Testis (tissue), 2 donors: ENCODE measurements around the gene PPP1R27.

ENCODE experiments used
- CTCF ChIP-seq, 3 experiments: fragments of 450-650 bp in 2 of 3; fragments of 200-600 bp in 1 of 3; sonication (generic) in 1 of 3; IDR thresholded peaks; one replicate each; pipeline ENCODE4 v1.5.1; 2016 to 2019; ENCODE audit warnings: antibody characterized with exemption in 3 of 3, mild to moderate bottlenecking in 2 of 3, moderate library complexity in 1 of 3
- POLR2A ChIP-seq: fragments of 450-650 bp; IDR thresholded peaks from one replicate; pipeline ENCODE4 v1.6.1; 2017; ENCODE audit warnings: antibody characterized with exemption, mild to moderate bottlenecking, moderate library complexity

DNA sequence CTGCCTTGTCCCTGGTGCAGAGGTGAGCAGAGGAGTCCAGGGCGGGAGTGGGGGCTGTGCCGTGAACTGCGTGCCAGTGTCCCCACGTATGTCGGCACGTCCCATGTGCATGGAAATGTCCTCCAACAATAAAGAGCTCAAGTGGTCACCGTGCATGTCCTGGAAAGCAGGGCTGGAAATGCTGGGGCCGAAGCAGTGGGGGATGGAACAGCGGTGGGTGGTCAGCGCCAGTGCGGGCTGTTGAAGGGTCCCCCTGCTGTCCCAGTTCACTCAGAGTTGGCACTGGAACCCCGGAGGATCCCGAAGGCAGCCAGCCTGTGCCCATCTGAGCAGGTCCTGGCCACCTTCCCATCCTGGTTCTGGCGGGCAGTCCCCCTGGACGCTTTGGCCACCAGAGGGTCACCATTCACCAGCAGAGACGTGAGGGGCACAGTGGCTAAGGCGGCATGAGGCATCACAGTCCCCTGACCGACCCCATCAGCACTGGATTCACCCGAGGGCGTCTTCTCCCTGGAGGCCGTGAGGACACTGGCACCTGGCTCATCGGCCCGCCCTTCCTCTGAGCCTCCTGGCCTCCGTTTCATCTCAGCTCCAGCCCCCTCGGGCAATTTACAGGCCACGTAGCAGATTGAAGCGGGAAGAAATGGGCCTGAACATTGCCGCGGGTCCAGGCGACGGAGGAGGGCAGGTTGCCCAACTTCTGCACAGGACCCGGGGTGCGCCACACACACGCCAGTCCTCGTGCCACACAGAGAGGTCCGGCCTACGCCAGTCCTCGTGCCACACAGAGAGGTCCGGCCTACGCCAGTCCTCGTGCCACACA lies 20.8 kb downstream of the PPP1R27 start:
- no peak for TF ChIP-seq CTCF (IDR thresholded peaks at IDR 0.05)
- TF ChIP-seq POLR2A: no peak
